Ramos (cell line): ENCODE measurements around the gene HLA-DMB.

Experiments
- in situ Hi-C: fragments of 300-500 bp; cut with MboI; formaldehyde crosslinking; loops from one replicate; pipeline ENCODE4 v1.14.3; 2022; ENCODE audit warnings: low sequenced_read_pairs; ENCODE audit not compliant: unreplicated experiment

Gene HLA-DMB

GRCh38 chr6:32940656-32941213 is at the start of gene HLA-DMB:
Gene HLA-DMB (minus strand): TSS chr6:32941028. CDS start chr6:32940807, 221 bp downstream.
- in situ Hi-C loops: no loop called here

GRCh38 chr6:32989368-32989767 is 48.5 kb upstream of the HLA-DMB start:
- in situ Hi-C loops: loop anchor here (5.0 kb wide), 1 partner anchor 97 kb away; no protein-coding TSS in a partner anchor

GRCh38 chr6:32984622-32985389 is 44.0 kb upstream of the HLA-DMB start:
- in situ Hi-C loops: loop anchor here (5.0 kb wide), 1 partner anchor 93 kb away; no protein-coding TSS in a partner anchor

- in situ Hi-C loops: no loop called here
Observed at GRCh38 chr6:32983964-32984621, 43.3 kb upstream of the HLA-DMB start.

GRCh38 chr6:32983493-32983848 is 42.6 kb upstream of the HLA-DMB start:
- in situ Hi-C loops: no loop called here

- in situ Hi-C loops: no loop called here
Observed at GRCh38 chr6:32982702-32983492, 42.1 kb upstream of the HLA-DMB start.

GRCh38 chr6:32982084-32982701 is 41.4 kb upstream of the HLA-DMB start:
- in situ Hi-C loops: no loop called here

- in situ Hi-C loops: no loop called here
Observed at GRCh38 chr6:32980488-32981038, 39.7 kb upstream of the HLA-DMB start.

GRCh38 chr6:32979720-32980487 is 39.1 kb upstream of the HLA-DMB start:
- in situ Hi-C loops: no loop called here

GRCh38 chr6:32977953-32978324 is 37.1 kb upstream of the HLA-DMB start:
- in situ Hi-C loops: no loop called here

GRCh38 chr6:32977272-32977952 is 36.6 kb upstream of the HLA-DMB start:
- in situ Hi-C loops: no loop called here

GRCh38 chr6:32976334-32977069 is 35.7 kb upstream of the HLA-DMB start:
- in situ Hi-C loops: no loop called here

- in situ Hi-C loops: no loop called here
Observed at GRCh38 chr6:32975886-32976285, 35.1 kb upstream of the HLA-DMB start.

- in situ Hi-C loops: no loop called here
Observed at GRCh38 chr6:32974541-32975308, 33.9 kb upstream of the HLA-DMB start.

- in situ Hi-C loops: no loop called here
Observed at GRCh38 chr6:32974016-32974333, 33.1 kb upstream of the HLA-DMB start.

GRCh38 chr6:32973144-32974015 is 32.6 kb upstream of the HLA-DMB start:
- in situ Hi-C loops: no loop called here
